HFFc6 (cell line): ENCODE results near the gene FHIT. TPM values are rescaled to one million over a fixed set of nuclear protein-coding genes. Genes with fewer than 3 reads are reported as not detected.

Experiments used
- DNase-seq: peaks from one replicate; pipeline ENCODE4 v3.0.0-alpha.2; 2018
- H3K27ac Mint-ChIP-seq: 2 replicates; pipeline ENCODE4 v1.8.0; 2020; ENCODE audit warnings: mild to moderate bottlenecking, mixed read lengths
- H3K27me3 Mint-ChIP-seq: 2 replicates; pipeline ENCODE4 v1.8.0; 2021; ENCODE audit warnings: mild to moderate bottlenecking, moderate library complexity, mixed read lengths; ENCODE audit not compliant: insufficient read depth
- H3K36me3 Mint-ChIP-seq: 2 replicates; pipeline ENCODE4 v1.8.0; 2021; ENCODE audit warnings: low read depth, mixed read lengths
- H3K4me1 Mint-ChIP-seq: 2 replicates; pipeline ENCODE4 v1.8.0; 2020; ENCODE audit warnings: low read depth, mixed read lengths
- H3K4me3 Mint-ChIP-seq: 2 replicates; pipeline ENCODE4 v1.8.0; 2020; ENCODE audit warnings: mild to moderate bottlenecking, moderate library complexity, mixed read lengths
- H3K9me3 Mint-ChIP-seq: 2 replicates; pipeline ENCODE4 v1.8.0; 2020; ENCODE audit warnings: mild to moderate bottlenecking, mixed read lengths
- total RNA-seq, 6 experiments: library from RNA; stranded (reverse); fragmentation: NEBNext Ultra II Directional; extraction: Animal tissue kit (Norgen Biotek cat#: 25700); gene quantifications; 2 replicates in 1 of 6; 3 replicates in 5 of 6; pipeline ENCODE4 v1.2.3, GENCODE V29; 2021
- TF ChIP-seq, protein P1 (sequence below): fragments of 200-600 bp; sonication (generic); IDR thresholded peaks from 2 replicates; pipeline ENCODE4 v1.5.0; 2021; ENCODE audit warnings: antibody characterized with exemption, mild to moderate bottlenecking

Gene FHIT
- total RNA-seq, 6 experiments from 2014 or later: 0.33 to 0.38 TPM; not detected in 4

DNA sequence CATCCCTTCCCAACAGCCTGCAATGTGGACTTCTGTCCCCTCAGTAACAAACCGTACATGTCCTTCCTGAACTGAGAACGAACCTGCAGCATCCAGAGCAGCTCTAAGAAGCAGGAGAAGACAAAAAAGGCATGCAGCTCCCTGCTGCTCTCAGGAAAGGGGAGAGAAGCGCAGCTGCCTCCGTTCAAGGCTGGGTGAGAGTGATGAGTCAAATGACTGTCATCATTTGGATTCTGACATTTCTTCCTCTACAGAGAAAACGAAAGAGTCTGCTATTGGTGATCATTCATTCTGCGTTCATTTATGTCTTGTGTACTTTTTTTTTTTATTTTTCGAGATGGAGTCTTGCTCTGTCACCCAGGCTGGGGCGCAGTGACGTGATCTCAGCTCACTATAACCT is 677.8 kb downstream of the FHIT start:
- TF ChIP-seq, protein P1, sequence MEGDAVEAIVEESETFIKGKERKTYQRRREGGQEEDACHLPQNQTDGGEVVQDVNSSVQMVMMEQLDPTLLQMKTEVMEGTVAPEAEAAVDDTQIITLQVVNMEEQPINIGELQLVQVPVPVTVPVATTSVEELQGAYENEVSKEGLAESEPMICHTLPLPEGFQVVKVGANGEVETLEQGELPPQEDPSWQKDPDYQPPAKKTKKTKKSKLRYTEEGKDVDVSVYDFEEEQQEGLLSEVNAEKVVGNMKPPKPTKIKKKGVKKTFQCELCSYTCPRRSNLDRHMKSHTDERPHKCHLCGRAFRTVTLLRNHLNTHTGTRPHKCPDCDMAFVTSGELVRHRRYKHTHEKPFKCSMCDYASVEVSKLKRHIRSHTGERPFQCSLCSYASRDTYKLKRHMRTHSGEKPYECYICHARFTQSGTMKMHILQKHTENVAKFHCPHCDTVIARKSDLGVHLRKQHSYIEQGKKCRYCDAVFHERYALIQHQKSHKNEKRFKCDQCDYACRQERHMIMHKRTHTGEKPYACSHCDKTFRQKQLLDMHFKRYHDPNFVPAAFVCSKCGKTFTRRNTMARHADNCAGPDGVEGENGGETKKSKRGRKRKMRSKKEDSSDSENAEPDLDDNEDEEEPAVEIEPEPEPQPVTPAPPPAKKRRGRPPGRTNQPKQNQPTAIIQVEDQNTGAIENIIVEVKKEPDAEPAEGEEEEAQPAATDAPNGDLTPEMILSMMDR: no peak
- Mint-ChIP-seq H3K4me3 (peak overlapping the region; percentile 62), H3K36me3 (no peaks in the 10 kb centered on the region), H3K4me1 (peaks cover 22% of the 10 kb centered on the region), H3K9me3 (no peaks in the 10 kb centered on the region; the same call in 1 of the 2 replicates), H3K27ac (peak overlapping the region; percentile 38; the same call in 1 of the 2 replicates), H3K27me3 (no peaks in the 10 kb centered on the region; the same call in 1 of the 2 replicates)
- DNase-seq: peak; percentile 36

DNA sequence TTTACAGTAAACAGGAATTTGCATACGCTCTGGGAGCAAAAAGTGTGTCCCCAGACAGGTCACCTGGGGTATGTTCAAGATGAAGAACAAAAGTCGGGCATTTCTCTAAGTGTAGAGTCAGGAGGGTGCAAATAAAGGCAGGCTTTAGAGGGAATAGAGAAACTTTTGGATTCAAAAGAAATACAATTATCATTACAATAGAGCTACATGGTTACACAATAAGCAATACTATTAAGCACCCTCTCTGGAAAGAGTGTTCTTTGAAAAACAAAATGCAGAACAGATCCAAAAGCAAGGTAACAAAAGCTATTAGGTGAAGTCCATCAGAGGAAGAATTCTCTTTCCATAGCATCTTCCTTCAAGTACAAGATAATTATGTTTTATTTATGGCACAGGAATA is 679.7 kb downstream of the FHIT start:
- no peaks in the 10 kb centered on the region; the same call in 1 of the 2 replicates for H3K9me3 Mint-ChIP-seq
- H3K4me1 Mint-ChIP-seq: peaks cover 22% of the 10 kb centered on the region
- no peak overlapping the region for H3K27ac Mint-ChIP-seq
- H3K27me3 Mint-ChIP-seq: no peaks in the 10 kb centered on the region; the same call in 1 of the 2 replicates
- H3K36me3 Mint-ChIP-seq: no peaks in the 10 kb centered on the region
- DNase-seq: no peak
- TF ChIP-seq, protein P1: no peak
- no peak overlapping the region for H3K4me3 Mint-ChIP-seq

DNA sequence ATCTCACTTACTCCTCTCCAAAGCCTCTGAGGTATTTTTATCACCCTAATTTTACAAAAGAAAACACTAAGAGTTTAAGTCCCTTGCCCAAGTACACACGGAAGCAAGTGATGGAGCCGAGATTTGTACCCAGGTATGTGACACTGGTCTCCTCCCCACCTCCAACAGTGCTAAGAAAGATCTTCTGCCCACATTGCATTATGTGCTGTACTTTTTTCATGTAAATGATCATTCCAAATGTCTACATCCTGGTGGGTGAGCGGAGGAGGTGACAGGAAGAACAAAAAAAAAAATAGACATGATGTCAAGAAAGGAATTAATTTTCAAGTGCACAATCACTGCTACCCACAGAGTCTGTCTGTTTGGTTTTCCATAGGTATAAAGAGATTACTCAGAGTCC is 694.1 kb downstream of the FHIT start:
- Mint-ChIP-seq H3K27me3 (peaks cover 2% of the 10 kb centered on the region; the same call in 1 of the 2 replicates), H3K27ac (no peak overlapping the region), H3K4me1 (peaks cover 21% of the 10 kb centered on the region), H3K9me3 (no peaks in the 10 kb centered on the region), H3K36me3 (no peaks in the 10 kb centered on the region), H3K4me3 (no peak overlapping the region)
- TF ChIP-seq, protein P1: no peak
- DNase-seq: no peak

DNA sequence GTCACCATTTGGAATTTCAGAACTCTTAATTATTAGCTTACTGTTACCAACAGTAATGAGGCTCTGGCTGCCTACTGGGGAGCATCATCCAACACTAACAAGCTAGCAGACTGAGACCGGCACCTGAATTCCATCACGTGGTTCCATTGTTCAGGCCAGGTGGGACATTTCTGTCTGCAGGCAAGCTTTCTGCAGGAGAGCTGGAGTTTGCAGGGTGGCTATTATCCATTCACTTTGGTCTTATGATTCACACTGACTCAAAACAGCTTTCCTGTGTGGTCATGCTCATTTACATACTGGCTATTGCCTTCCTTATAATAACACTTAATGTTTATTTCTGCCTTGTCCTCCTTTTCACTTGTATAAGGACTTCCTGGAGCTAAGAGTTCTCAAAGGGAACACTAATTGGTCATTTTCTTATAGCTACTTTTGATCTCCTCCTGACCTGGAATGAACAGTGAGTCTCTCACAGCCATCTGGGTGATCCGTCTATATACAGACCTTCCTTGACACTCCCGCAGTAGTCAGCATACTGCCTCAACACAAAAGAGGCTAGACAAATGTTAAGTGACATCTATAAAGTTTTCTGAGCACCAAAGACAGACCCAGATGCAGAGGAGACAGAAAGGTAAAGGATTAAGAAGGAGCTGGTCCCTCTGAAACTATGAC is 695.4 kb downstream of the FHIT start:
- Mint-ChIP-seq H3K4me1 (peaks cover 23% of the 10 kb centered on the region), H3K27me3 (peaks cover under 1% of the 10 kb centered on the region; the same call in 1 of the 2 replicates), H3K27ac (no peak overlapping the region; the same call in 1 of the 2 replicates), H3K4me3 (no peak overlapping the region), H3K36me3 (0 out of 2 replicates have a peak, but pooled peaks cover 4% of the 10 kb centered on the region), H3K9me3 (peaks cover 10% of the 10 kb centered on the region)
- TF ChIP-seq, protein P1: no peak
- peak; percentile 48 for DNase-seq

DNA sequence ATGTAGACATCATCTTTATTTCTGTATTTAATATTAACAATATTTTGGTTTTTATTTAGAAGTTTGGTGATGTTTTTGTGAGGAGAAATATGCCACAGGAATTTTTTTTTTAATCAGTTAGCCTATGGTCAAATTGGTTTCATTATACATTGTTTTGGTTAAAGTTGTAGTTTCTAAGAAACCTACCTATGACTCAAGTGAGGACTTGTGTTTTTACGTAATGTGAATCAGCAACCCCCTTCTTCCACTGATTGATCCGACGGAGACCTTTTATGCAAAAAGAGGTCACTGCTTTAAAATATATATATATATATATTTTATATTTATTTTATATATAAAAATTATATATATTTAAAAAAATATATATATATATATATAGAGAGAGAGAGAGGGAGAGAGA is 698.1 kb downstream of the FHIT start:
- peaks cover 12% of the 10 kb centered on the region for H3K9me3 Mint-ChIP-seq
- H3K4me1 Mint-ChIP-seq: peaks cover 23% of the 10 kb centered on the region
- H3K27ac Mint-ChIP-seq: no peak overlapping the region
- no peak overlapping the region for H3K4me3 Mint-ChIP-seq
- no peak for DNase-seq
- no peaks in the 10 kb centered on the region; the same call in 1 of the 2 replicates for H3K27me3 Mint-ChIP-seq
- TF ChIP-seq, protein P1: no peak
- H3K36me3 Mint-ChIP-seq: 0 out of 2 replicates have a peak, but pooled peaks cover 5% of the 10 kb centered on the region
